H1 (cell line): ENCODE data around the gene AFAP1L1. TPM values are rescaled to one million over a fixed set of nuclear protein-coding genes. Genes with fewer than 3 reads are reported as not detected.

Experiments used
- ASH2L ChIP-seq: fragments of 200-600, 300-600 bp; sonication (generic); IDR thresholded peaks from one replicate; pipeline ENCODE4 v1.7.1; 2017; ENCODE audit warnings: low read length
- CBX5 ChIP-seq: fragments of 300-800, 300-1000 bp; sonication (generic); IDR thresholded peaks from 2 replicates; pipeline ENCODE4 v1.7.1; 2016; ENCODE audit warnings: antibody characterized with exemption, low read length, low read depth
- CHD7 ChIP-seq: fragments of 300-600 bp; sonication (generic); IDR thresholded peaks from 2 replicates; pipeline ENCODE4 v1.7.1; 2012; ENCODE audit warnings: low read length, moderate library complexity, mild to moderate bottlenecking, inconsistent platforms; ENCODE audit not compliant: insufficient replicate concordance
- EZH2 ChIP-seq: fragments of 200-600 bp; sonication (generic); IDR thresholded peaks from 2 replicates; pipeline ENCODE4 v1.7.1; 2012; ENCODE audit warnings: low read depth, mild to moderate bottlenecking, moderate library complexity, low read length, inconsistent platforms; ENCODE audit not compliant: severe bottlenecking
- FOSL1 ChIP-seq: IDR thresholded peaks from 2 replicates; pipeline ENCODE4 v1.6.1; 2011; ENCODE audit warnings: mild to moderate bottlenecking, low read depth, low read length, moderate library complexity; ENCODE audit not compliant: insufficient read depth
- KDM5A ChIP-seq: fragments of 200-600 bp; IDR thresholded peaks from 2 replicates; pipeline ENCODE4 v1.7.1; 2012; ENCODE audit warnings: mild to moderate bottlenecking, low read length, inconsistent platforms, mixed read lengths
- ZNF274 ChIP-seq: IDR thresholded peaks from 2 replicates; pipeline ENCODE4 v1.7.0; 2012; ENCODE audit warnings: low read length, borderline replicate concordance; ENCODE audit errors: extremely low read depth
- polyA plus RNA-seq, 7 experiments: library from polyadenylated mRNA; depleted of rRNA in 3 of 7; stranded (reverse) in 5 of 7; unstranded in 2 of 7; fragments of >200 nt in 5 of 7; fragments of 200-250 nt in 2 of 7; gene quantifications; 1 replicate in 5 of 7; 2 replicates in 1 of 7; 4 replicates in 1 of 7; pipeline versions ENCODE4 v1.2.1 to v1.2.3, GENCODE V29; 2011 to 2013; ENCODE audit warnings: missing spikeins in 2 of 7, mixed read lengths in 2 of 7
- total RNA-seq: library from RNA; stranded (reverse); fragmentation: NEBNext Ultra II Directional; extraction: Animal tissue kit (Norgen Biotek cat#: 25700); gene quantifications from 2 replicates; pipeline ENCODE4 v1.2.1, GENCODE V29; 2021

AFAP1L1 gene
- total and polyA plus RNA-seq, 2 of the 8 experiments (the other 6 are each of a cell fraction or from before 2014, with no cell fraction given), result 0.79 to 4.7 TPM

- TF ChIP-seq CHD7 (no peak), KDM5A (no peak), ASH2L (no peak), EZH2 (no peak), ZNF274 (no peak), CBX5 (no peak), FOSL1 (no peak)
Observed at GRCh38 chr5:149235841-149236240, 35.8 kb upstream of the AFAP1L1 start (continued).
